ENCODE results near the gene ZNF827. TPM values are rescaled to one million over a fixed set of nuclear protein-coding genes. Genes with fewer than 3 reads are reported as not detected.
A peak's percentile ranks its signal among the peaks of the same experiment; 100 is the strongest.

ZNF827 gene
- total and polyA plus RNA-seq, 5 experiments from 2014 or later: 3.7 to 41.4 (median 9.0) TPM

DNA sequence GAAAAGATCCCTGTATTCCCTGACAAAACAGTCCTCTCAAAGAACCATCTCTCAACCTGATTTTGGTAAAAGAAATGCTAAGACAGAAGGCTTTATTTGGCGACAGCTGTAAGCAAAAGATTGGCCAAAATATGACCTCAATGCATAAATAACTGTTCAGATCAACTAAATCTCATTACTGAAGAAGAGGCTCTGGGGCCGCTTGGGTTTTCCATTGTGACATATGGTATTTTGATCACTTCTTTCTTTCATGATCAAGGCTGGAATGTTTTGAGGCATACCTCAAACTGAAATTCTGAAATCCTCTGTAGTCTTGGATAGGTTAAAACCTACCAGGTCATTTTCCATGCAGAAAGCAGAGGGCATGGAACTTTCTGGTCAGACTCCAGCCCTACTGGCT, 152.4 kb downstream of the ZNF827 start:
- Mint-ChIP-seq H3K27ac (no peak overlapping the region), H3K4me1 (peaks cover 0 to 12% (median 3%) of the 10 kb centered on the region in 4 donors), H3K4me3 (no peak overlapping the region), H3K9me3 (peaks cover 0 to 13% (median 4%) of the 10 kb centered on the region in 9 donors), H3K36me3 (peaks cover 14 to 49% (median 33%) of the 10 kb centered on the region in 3 donors), H3K27me3 (no peaks in the 10 kb centered on the region)
- POLR2A ChIA-PET: no interaction called here
- no peak for ATAC-seq
- no peak for DNase-seq

DNA sequence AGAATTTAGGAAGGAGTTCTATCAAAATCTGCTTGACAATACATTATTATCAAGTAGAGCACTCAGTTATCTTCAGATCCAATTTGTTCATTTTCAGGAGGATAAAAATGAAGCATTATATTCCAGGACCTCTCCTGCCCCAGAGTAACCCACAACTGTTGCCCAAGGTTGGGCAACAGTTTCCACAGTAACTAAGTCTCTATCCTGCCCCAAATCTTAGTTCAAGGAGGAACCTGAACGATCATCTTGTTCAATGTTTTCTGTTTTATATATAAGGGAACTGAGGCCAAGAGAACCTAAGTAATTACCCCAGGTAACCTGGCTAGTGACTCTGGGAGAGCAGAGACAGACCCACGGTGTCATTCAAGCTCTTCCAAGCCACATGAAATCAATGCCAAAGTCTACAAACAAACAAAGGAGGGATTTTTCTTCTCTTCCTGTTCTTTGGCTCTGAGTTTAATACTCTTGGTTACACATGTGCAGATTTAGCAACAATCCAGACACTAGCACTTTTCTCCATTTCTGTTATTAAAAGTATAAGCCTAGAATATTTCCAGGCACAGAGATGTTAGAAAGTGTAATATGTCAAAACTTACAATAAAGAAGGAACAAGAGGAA, 153.1 kb downstream of the ZNF827 start:
- DNase-seq (no peak), ATAC-seq (no peak)
- H3K4me1 Mint-ChIP-seq: peaks cover 0 to 12% (median 1%) of the 10 kb centered on the region in 4 donors
- peak overlapping the region in 1 of 10 donors; percentile 31 for H3K27ac Mint-ChIP-seq
- peaks cover 14 to 46% (median 29%) of the 10 kb centered on the region in 3 donors for H3K36me3 Mint-ChIP-seq
- no peaks in the 10 kb centered on the region for H3K27me3 Mint-ChIP-seq
- POLR2A ChIA-PET: no interaction called here
- peaks cover 0 to 13% (median 4%) of the 10 kb centered on the region in 9 donors for H3K9me3 Mint-ChIP-seq
- H3K4me3 Mint-ChIP-seq: no peak overlapping the region

DNA sequence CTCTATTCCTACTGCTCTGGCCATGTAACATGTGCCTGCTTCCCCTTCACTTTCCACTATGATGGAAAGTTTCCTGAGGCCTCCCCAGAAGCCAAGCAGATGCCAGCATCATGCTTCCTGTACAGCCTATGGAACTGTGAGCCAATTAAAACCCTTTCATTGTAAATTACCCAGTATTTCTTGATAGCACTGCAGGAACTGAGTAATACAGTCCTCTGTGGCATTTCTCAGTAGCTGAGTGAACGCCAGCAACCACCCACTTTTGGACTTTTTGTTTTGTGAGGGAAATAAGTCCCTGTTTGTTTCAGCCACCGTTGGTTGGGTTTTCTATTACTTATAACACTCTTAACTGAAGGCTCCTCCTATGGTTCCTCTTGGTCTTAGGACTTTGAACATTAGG, 154.6 kb downstream of the ZNF827 start:
- Mint-ChIP-seq H3K4me1 (peaks cover 0 to 12% (median 3%) of the 10 kb centered on the region in 4 donors), H3K36me3 (peaks cover 14 to 58% (median 36%) of the 10 kb centered on the region in 3 donors), H3K27ac (peak overlapping the region in 2 of 10 donors; percentile 45 to 48), H3K27me3 (no peaks in the 10 kb centered on the region), H3K9me3 (peaks cover 0 to 13% (median 4%) of the 10 kb centered on the region in 9 donors), H3K4me3 (no peak overlapping the region)
- POLR2A ChIA-PET: no interaction called here
- ATAC-seq (no peak), DNase-seq (no peak)

DNA sequence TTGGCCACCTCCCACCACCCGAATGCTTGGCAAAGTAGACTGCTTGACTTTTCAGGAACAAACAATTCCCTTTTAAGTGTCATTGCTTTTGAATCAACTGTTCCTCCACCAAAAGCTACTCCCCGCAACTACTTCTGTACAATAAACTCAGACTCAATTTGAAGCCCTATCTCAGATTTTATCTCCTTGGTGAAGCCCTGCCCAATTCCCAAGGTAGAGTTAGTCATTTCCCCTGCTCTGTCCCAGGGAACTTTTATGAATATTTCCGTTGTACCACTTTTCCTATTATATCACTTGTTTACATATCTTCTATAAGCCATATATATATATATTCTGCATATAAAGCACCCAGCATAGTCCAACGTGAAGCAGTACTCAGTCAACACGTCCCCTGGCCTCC, 155.9 kb downstream of the ZNF827 start:
- DNase-seq: no peak
- POLR2A ChIA-PET: no interaction called here

DNA sequence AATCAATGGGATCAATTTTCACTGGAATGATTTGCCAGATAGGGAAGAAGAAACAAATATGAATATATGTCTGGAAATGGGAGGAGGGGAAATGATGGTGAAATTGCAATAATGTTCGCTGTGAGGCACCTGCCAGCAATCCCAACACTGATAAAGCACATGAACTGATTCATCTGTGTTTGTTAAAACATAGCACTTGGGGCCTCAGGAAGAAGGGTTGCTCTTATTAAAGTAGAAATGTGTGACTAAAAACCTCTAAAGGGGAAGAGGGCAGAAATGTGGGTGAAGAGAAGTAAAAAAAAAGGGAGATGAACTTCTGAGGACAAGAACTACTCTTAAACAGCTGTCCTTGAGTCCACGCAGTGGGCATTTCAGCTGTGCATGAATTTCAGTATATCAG, 157.3 kb downstream of the ZNF827 start:
- peak overlapping the region in 1 of 10 donors; percentile 72 for H3K27ac Mint-ChIP-seq
- H3K36me3 Mint-ChIP-seq: peaks cover 20 to 66% (median 46%) of the 10 kb centered on the region in 3 donors
- POLR2A ChIA-PET: no interaction called here
- H3K4me3 Mint-ChIP-seq: no peak overlapping the region
- no peaks in the 10 kb centered on the region for H3K27me3 Mint-ChIP-seq
- H3K4me1 Mint-ChIP-seq: peaks cover 0 to 12% (median 2%) of the 10 kb centered on the region in 4 donors
- ATAC-seq (no peak), DNase-seq (no peak)
- H3K9me3 Mint-ChIP-seq: peaks cover 0 to 13% (median 4%) of the 10 kb centered on the region in 9 donors

More for the DNA sequence above, 155.9 kb downstream of the ZNF827 start:
- Mint-ChIP-seq H3K4me3 (no peak overlapping the region), H3K27me3 (no peaks in the 10 kb centered on the region), H3K27ac (peak overlapping the region in 4 of 10 donors; percentile 0 to 39 (median 22)), H3K4me1 (peaks cover 0 to 12% (median 3%) of the 10 kb centered on the region in 4 donors), H3K36me3 (peaks cover 20 to 66% (median 42%) of the 10 kb centered on the region in 3 donors), H3K9me3 (peaks cover 0 to 13% (median 4%) of the 10 kb centered on the region in 9 donors)
- no peak for ATAC-seq

DNA sequence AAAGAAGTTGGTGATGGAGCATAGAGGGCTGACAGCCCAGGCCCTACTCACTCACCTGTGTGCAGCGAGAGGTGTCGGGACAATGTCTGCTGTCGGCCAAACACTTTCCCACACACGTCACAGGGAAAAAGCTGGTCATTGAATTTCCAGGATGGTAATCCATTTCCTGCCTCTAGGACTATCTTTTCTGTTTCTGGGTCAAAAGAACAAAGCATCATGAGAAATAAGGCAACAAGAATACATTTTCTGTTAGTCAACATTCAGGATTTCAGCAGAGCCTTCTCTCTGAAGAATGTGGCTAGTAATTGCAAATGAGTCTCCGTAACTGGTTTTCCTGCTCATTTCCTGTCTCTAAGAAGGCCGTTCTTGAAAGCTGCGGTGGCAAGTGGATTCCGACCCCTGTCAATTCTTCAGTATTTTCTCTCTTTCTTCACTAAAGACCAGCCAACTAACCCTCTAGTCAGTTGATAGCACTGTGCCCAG, 159.3 kb downstream of the ZNF827 start:
- DNase-seq (no peak), ATAC-seq (no peak)
- Mint-ChIP-seq H3K4me3 (no peak overlapping the region), H3K9me3 (peaks cover 0 to 2% (median 0%) of the 10 kb centered on the region in 9 donors), H3K27me3 (no peaks in the 10 kb centered on the region), H3K27ac (peak overlapping the region in 1 of 10 donors; percentile 43), H3K4me1 (peaks cover 0 to 12% (median 2%) of the 10 kb centered on the region in 4 donors), H3K36me3 (peaks cover 8 to 74% (median 40%) of the 10 kb centered on the region in 3 donors)
- POLR2A ChIA-PET: no interaction called here

DNA sequence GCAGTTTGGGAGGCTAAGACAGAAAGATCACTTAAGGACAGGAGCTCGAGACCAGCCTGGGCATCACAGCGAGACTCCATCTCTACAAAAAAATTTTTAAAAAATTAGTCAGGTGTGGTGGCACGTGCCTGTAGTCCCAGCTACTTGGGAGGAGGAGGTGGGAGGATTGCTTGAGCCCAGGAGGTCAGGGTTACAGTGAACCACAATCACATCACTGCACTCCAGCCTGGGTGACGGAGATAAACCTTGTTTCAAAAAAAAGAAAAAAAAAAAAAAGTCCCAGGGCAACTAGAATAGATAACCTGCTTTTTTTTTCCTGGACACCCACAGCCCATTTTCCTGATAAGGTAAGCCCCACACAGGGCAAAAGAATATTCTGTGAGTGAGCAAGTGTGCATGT, 162.4 kb downstream of the ZNF827 start:
- H3K4me3 Mint-ChIP-seq: no peak overlapping the region
- H3K27ac Mint-ChIP-seq: peak overlapping the region in 1 of 10 donors; percentile 65
- H3K36me3 Mint-ChIP-seq: peaks cover 16 to 82% (median 48%) of the 10 kb centered on the region in 3 donors
- DNase-seq: no peak
- H3K9me3 Mint-ChIP-seq: no peaks in the 10 kb centered on the region
- no peak for ATAC-seq
- H3K27me3 Mint-ChIP-seq: no peaks in the 10 kb centered on the region
- H3K4me1 Mint-ChIP-seq: peaks cover 0 to 5% (median 2%) of the 10 kb centered on the region in 4 donors
- POLR2A ChIA-PET: no interaction called here

DNA sequence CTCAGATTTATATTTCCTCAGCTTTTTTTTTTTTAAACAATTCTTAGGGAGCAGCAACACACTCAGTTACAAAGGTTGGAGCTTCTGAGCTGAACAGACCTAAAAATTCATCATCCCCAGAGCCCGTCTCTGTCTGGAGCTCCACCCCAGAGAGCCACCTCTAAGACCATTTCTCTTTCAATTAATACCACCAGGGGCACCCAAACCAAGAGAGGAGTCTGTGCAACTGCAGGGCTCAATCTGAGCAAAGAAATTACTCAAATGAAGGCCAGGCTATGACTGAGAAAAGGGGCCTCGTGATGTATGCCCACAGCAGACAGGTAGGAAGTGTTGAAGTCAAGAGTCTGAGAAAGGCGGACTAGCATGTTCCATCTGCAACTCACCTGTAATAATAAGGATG, 163.2 kb downstream of the ZNF827 start:
- Mint-ChIP-seq H3K27ac (no peak overlapping the region), H3K4me1 (peaks cover 0 to 5% (median 1%) of the 10 kb centered on the region in 4 donors), H3K4me3 (no peak overlapping the region), H3K9me3 (no peaks in the 10 kb centered on the region), H3K36me3 (peaks cover 16 to 82% (median 49%) of the 10 kb centered on the region in 3 donors), H3K27me3 (no peaks in the 10 kb centered on the region)
- ATAC-seq (no peak), DNase-seq (no peak)
- POLR2A ChIA-PET: no interaction called here

DNA sequence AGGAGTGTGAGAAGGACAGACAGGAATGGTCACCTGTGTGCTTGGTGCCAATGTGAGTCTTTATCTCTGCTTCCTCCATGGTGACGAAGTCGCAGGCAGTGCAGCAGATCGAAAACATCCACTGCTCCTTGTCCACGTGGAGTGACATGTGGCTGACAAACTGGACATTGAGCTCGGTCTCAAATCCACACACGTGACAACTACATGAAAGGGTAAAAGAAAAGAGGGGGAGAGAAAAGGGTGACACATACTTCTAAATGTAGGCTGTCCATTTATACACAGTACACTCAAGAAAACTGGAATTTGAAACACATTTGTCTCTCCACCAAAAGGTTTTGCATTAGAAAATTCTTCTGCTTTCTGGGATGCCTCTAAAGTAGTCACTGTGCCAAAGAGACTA, 164.2 kb downstream of the ZNF827 start:
- Mint-ChIP-seq H3K27ac (peak overlapping the region in 3 of 10 donors; percentile 7 to 65 (median 59)), H3K9me3 (no peaks in the 10 kb centered on the region), H3K27me3 (no peaks in the 10 kb centered on the region), H3K4me3 (no peak overlapping the region), H3K36me3 (peaks cover 16 to 81% (median 44%) of the 10 kb centered on the region in 3 donors), H3K4me1 (peaks cover 0 to 5% (median 0%) of the 10 kb centered on the region in 4 donors)
- DNase-seq: no peak
- no peak for ATAC-seq
- POLR2A ChIA-PET: no interaction called here

DNA sequence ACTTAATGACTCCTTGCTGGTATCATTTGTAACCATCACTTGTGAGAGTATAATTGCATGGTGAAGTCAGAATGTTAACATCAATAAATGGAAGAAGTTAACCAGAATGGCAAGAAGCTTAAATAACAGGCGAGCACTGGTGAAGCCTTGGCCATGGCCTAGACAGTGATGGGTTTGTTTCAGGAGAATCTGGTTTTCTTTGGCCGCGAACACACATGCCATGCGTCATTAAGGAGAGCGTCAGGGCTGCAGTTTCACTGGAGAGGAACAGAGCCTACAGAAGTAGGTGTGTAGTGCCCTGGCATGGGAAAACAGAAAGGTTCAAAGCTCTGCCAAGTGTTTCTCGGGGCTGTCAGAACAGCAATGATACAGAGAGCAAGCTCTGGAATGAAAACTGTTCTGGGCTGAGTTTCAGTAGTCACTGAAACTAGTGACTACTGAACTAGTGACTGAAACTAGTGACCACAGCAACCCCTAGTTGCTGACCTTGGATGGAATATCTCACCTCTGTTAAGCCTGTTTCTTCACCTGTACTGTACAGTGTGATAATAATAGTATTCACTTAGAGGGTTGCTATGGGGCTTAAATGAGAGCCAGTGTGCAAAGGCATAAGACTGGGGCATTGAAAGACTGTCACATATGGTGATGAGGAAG, 164.9 kb downstream of the ZNF827 start:
- ATAC-seq (no peak), DNase-seq (no peak)
- Mint-ChIP-seq H3K4me1 (peaks cover 0 to 5% (median 0%) of the 10 kb centered on the region in 4 donors), H3K27ac (peak overlapping the region in 3 of 10 donors; percentile 0 to 81 (median 65)), H3K27me3 (no peaks in the 10 kb centered on the region), H3K4me3 (no peak overlapping the region), H3K36me3 (peaks cover 13 to 77% (median 42%) of the 10 kb centered on the region in 3 donors), H3K9me3 (no peaks in the 10 kb centered on the region)
- POLR2A ChIA-PET: no interaction called here

DNA sequence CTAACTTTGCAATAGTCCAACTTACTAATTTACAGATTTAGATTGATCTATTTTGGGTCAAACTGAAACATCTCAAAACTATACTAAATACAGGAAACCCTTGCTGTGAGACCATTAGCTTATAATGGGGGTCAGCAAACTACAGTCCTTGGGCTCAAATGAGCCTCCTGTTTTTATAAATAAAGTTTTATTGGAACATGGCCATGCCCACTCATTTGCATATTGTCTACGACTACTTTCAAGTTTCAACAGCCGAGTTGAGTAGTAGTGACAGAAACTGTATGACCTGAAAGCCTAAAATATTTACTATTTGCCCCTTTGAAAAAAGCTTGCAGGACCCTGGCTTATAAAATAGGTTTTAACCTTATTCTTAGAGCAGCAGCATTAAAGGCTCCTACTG, 166.3 kb downstream of the ZNF827 start:
- POLR2A ChIA-PET: no interaction called here
- ATAC-seq: no peak
- Mint-ChIP-seq H3K9me3 (peaks cover 0 to 4% (median 0%) of the 10 kb centered on the region in 9 donors), H3K4me3 (no peak overlapping the region), H3K36me3 (peaks cover 21 to 77% (median 46%) of the 10 kb centered on the region in 3 donors), H3K27me3 (no peaks in the 10 kb centered on the region), H3K4me1 (peaks cover 0 to 5% (median 0%) of the 10 kb centered on the region in 4 donors), H3K27ac (no peak overlapping the region)
- no peak for DNase-seq

DNA sequence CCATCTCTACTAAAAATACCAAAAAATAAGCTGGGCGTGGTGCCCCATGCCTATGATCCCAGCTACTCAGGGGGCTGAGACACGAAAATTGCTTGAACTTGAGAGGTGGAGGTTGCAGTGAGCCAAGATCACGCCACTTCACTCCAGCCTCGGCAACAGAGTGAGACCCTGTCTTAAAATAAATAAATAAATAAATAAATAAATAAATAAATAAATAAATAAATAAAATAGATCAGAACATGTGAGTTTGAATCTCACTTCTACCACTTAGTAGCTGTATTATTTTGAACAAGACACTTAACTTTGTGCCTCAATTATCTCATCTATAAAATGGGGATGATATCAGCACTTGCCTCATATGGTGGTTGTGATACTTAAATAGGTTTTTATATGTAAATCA, 168.5 kb downstream of the ZNF827 start:
- Mint-ChIP-seq H3K36me3 (peaks cover 40 to 80% (median 52%) of the 10 kb centered on the region in 3 donors), H3K4me3 (no peak overlapping the region), H3K9me3 (peaks cover 0 to 7% (median 0%) of the 10 kb centered on the region in 9 donors), H3K4me1 (peaks cover 0 to 5% (median 0%) of the 10 kb centered on the region in 4 donors), H3K27me3 (no peaks in the 10 kb centered on the region), H3K27ac (no peak overlapping the region)
- POLR2A ChIA-PET: no interaction called here
- ATAC-seq (no peak), DNase-seq (no peak)

DNA sequence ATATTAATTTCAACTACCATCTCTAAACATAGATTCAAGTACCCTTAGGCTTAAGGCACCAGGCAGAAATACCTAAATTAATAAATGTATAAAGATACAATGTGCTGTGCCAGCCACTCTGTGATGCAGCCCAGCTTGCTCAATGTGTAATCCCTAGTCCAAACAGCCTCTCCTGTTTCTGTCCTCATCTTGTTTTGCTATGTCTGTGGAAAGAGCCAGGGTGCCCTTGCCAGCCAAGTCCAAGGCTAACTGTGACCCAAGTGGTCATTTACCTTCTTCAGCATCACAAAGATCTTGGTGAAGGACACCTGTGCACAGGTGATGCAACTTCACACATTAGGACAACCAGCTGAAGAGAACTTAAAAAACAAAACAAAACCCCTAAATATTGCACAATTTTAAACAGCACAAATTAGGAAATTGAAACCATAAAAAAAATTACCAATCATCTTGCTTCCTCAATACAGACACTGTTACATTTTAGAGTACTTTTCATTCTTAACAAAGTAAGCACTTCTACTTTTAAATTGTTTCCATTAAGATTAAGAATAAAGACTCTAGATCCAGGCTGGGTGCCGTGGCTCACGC, 169.1 kb downstream of the ZNF827 start:
- DNase-seq: no peak
- POLR2A ChIA-PET: no interaction called here
- H3K9me3 Mint-ChIP-seq: peaks cover 0 to 7% (median 0%) of the 10 kb centered on the region in 9 donors
- no peaks in the 10 kb centered on the region for H3K27me3 Mint-ChIP-seq
- peaks cover 44 to 80% (median 56%) of the 10 kb centered on the region in 3 donors for H3K36me3 Mint-ChIP-seq
- peak overlapping the region in 3 of 10 donors; percentile 0 to 59 (median 38) for H3K27ac Mint-ChIP-seq
- no peak for ATAC-seq
- H3K4me1 Mint-ChIP-seq: peaks cover 0 to 5% (median 0%) of the 10 kb centered on the region in 4 donors
- no peak overlapping the region for H3K4me3 Mint-ChIP-seq
